Measurements from ENCODE around the gene WIPF2. TPM values are rescaled to one million over a fixed set of nuclear protein-coding genes. Genes with fewer than 3 reads are reported as not detected.

WIPF2 gene
- total and polyA plus RNA-seq, 2 of the 8 experiments (the other 6 are each of a cell fraction or from before 2014, with no cell fraction given): 6.9 to 25.3 TPM

GRCh38 chr17:40244255-40244654, 25.2 kb downstream of the WIPF2 start (continued):
- TF ChIP-seq CHD7 (IDR thresholded peaks at IDR 0.05; ENCODE audit: insufficient replicate concordance, low read length): no peak
- TF ChIP-seq SAP30 (IDR thresholded peaks at IDR 0.05; ENCODE audit: insufficient read depth, insufficient replicate concordance, low read length): no peak
- TF ChIP-seq TEAD4 (IDR thresholded peaks at IDR 0.05; ENCODE audit: low read depth, low read length): no peak
- no peak for TF ChIP-seq NANOG (IDR thresholded peaks at IDR 0.05; ENCODE audit: insufficient read depth, low read depth, low read length, poor library complexity, severe bottlenecking)
- no peak for TF ChIP-seq EGR1 (IDR thresholded peaks at IDR 0.05; ENCODE audit: borderline replicate concordance, low read depth, low read length)
- no peak for TF ChIP-seq USF2 (IDR thresholded peaks at IDR 0.05; ENCODE audit: low read length)
- no peak for TF ChIP-seq SUZ12 (IDR thresholded peaks at IDR 0.05; ENCODE audit: low read length)
- TF ChIP-seq KDM1A (IDR thresholded peaks at IDR 0.05; ENCODE audit: borderline replicate concordance, low read length): no peak
- TF ChIP-seq NRF1 (IDR thresholded peaks at IDR 0.05; ENCODE audit: low read depth, low read length): no peak
